HepG2 (cell line): ENCODE measurements around the gene MRPL42. TPM values are rescaled to one million over a fixed set of nuclear protein-coding genes. Genes with fewer than 3 reads are reported as not detected.
A peak's percentile ranks its signal among the peaks of the same experiment; 100 is the strongest.

Experiments used
- GZF1 ChIP-seq: sonication (generic); formaldehyde crosslinking; IDR thresholded peaks from 2 replicates; pipeline ENCODE4 v1.5.1; 2020; ENCODE audit warnings: mild to moderate bottlenecking, missing genetic modification reagents
- HOXA3 ChIP-seq: sonication (generic); formaldehyde crosslinking; IDR thresholded peaks from 2 replicates; pipeline ENCODE4 v1.5.0; 2020; ENCODE audit warnings: missing genetic modification reagents
- IRF2 ChIP-seq: IDR thresholded peaks from 2 replicates; pipeline ENCODE4 v1.6.1; 2018; ENCODE audit warnings: missing genetic modification reagents, missing compliant biosample characterization
- MAFK ChIP-seq, 2 experiments: IDR thresholded peaks in 1 of 2; conservative IDR thresholded peaks in 1 of 2; 2 replicates each; pipeline ENCODE4 v1.6.1; 2011; ENCODE audit warnings: improper control_type of control experiment in 2 of 2, low read length in 2 of 2
- MIER2 ChIP-seq: IDR thresholded peaks from 2 replicates; pipeline ENCODE4 v1.6.1; 2016; ENCODE audit warnings: missing biosample characterization, missing genetic modification reagents
- MTF1 ChIP-seq: sonication (generic); formaldehyde crosslinking; IDR thresholded peaks from 2 replicates; pipeline ENCODE4 v1.5.0; 2020; ENCODE audit warnings: missing genetic modification reagents
- POLR2AphosphoS2 ChIP-seq: IDR thresholded peaks from 2 replicates; pipeline ENCODE4 v1.6.1; 2011; ENCODE audit warnings: low read depth, low read length, improper control_type of control experiment
- SKI ChIP-seq: fragments of 450-650 bp; IDR thresholded peaks from one replicate; pipeline ENCODE4 v1.6.1; 2018; ENCODE audit warnings: mild to moderate bottlenecking; ENCODE audit not compliant: partially characterized antibody
- ZBTB38 ChIP-seq: sonication (generic); formaldehyde crosslinking; IDR thresholded peaks from 2 replicates; pipeline ENCODE4 v1.5.1; 2020; ENCODE audit warnings: mild to moderate bottlenecking, missing genetic modification reagents
- ZNF780A ChIP-seq: sonication (generic); formaldehyde crosslinking; IDR thresholded peaks from 2 replicates; pipeline ENCODE4 v1.8.0; 2022; ENCODE audit warnings: mild to moderate bottlenecking, missing genetic modification reagents, moderate library complexity
- ZSCAN21 ChIP-seq: sonication (generic); formaldehyde crosslinking; IDR thresholded peaks from 2 replicates; pipeline ENCODE4 v1.8.0; 2022; ENCODE audit warnings: mild to moderate bottlenecking, missing genetic modification reagents, moderate library complexity, borderline replicate concordance
- polyA plus RNA-seq, 8 experiments: library from polyadenylated mRNA; depleted of rRNA in 3 of 8; stranded (reverse) in 7 of 8; unstranded in 1 of 8; fragments of >200 nt; fragmentation: Illumina TruSeq in 4 of 8; extraction: Trizol in 4 of 8; gene quantifications; 2 replicates each; pipeline versions ENCODE4 v1.2.1 to v1.2.3, GENCODE V29; 2011 to 2016; ENCODE audit warnings: low read depth in 4 of 8, missing spikeins in 1 of 8, mixed read lengths in 1 of 8; ENCODE audit not compliant: insufficient read depth in 1 of 8
- total RNA-seq, 5 experiments: library from RNA; depleted of rRNA; stranded (reverse); fragments of >200 nt; fragmentation: Illumina TruSeq; extraction: Trizol; gene quantifications; 2 replicates each; pipeline ENCODE4 v1.2.3, GENCODE V29; 2016; ENCODE audit warnings: low read depth in 1 of 5
- TF ChIP-seq, protein P1 (sequence below): sonication (generic); formaldehyde crosslinking; IDR thresholded peaks from 2 replicates; pipeline ENCODE4 v1.5.1; 2020; ENCODE audit warnings: mild to moderate bottlenecking, missing genetic modification reagents, borderline replicate concordance
- TF ChIP-seq, protein P2 (sequence below): sonication (generic); formaldehyde crosslinking; IDR thresholded peaks from 2 replicates; pipeline ENCODE4 v1.8.0; 2022; ENCODE audit warnings: mild to moderate bottlenecking, missing genetic modification reagents; ENCODE audit not compliant: insufficient replicate concordance
- TF ChIP-seq, protein P3 (sequence below): sonication (generic); formaldehyde crosslinking; IDR thresholded peaks from 2 replicates; pipeline ENCODE4 v1.4.0; 2020; ENCODE audit warnings: mild to moderate bottlenecking, missing genetic modification reagents
- TF ChIP-seq, protein P4 (sequence below): sonication (generic); formaldehyde crosslinking; IDR thresholded peaks from 2 replicates; pipeline ENCODE4 v1.4.0; 2020; ENCODE audit warnings: missing genetic modification reagents
- TF ChIP-seq, protein P5 (sequence below): sonication (generic); formaldehyde crosslinking; IDR thresholded peaks from 2 replicates; pipeline ENCODE4 v1.5.1; 2020; ENCODE audit warnings: missing genetic modification reagents, mild to moderate bottlenecking, borderline replicate concordance

The MRPL42 gene
- total and polyA plus RNA-seq, 2 of the 13 experiments (the other 11 are each of a cell fraction or from before 2014, with no cell fraction given) = 93.3 to 148 TPM

DNA sequence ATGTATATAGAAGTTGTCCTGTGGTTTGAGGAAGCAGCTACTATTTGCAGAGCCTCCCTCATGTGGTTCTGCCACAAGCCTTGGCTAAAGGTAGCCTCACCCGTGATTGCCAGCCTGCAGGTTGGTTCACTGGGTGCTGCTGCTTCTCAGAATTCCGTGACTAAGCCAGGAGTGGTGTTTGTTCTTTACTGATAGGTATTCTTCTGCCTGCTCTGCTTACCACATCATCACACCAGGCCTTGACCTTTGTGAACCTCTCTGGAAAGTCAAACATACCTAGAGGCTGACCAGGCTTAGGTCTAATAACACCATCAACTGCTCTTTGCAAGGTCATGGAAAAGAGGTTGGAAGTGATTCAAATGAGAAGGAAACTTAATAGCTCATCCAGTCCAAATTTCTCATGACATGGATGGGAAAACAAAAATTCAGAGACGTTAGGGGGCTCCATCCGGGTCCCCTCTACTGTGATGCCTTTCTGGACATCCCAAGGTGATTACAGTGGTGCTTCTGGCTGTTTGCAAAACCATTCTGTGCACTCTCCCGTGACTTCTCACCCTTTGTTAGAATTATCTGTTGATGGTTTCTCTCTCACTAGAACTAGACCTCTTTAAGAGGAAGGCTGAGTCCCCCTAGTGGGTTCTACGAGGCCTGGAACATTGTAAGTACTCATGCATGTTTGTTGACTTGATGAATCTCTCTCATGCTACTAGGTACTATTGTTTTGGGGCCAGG, 96.7 kb downstream of the MRPL42 start (continued):
- peak; percentile 79 for TF ChIP-seq ZSCAN21 (CRISPR knock-in tag)
- TF ChIP-seq IRF2 (CRISPR knock-in tag) = peak; percentile 84
- no peak for TF ChIP-seq GZF1 (CRISPR knock-in tag)
- TF ChIP-seq MAFK (conservative IDR thresholded peaks at IDR 0.05 in 1 of 2, IDR thresholded peaks at IDR 0.05 in 1 of 2; ENCODE audit: low read length in 2 of 2) = peak; percentile 55 to 71
- TF ChIP-seq, protein P1, sequence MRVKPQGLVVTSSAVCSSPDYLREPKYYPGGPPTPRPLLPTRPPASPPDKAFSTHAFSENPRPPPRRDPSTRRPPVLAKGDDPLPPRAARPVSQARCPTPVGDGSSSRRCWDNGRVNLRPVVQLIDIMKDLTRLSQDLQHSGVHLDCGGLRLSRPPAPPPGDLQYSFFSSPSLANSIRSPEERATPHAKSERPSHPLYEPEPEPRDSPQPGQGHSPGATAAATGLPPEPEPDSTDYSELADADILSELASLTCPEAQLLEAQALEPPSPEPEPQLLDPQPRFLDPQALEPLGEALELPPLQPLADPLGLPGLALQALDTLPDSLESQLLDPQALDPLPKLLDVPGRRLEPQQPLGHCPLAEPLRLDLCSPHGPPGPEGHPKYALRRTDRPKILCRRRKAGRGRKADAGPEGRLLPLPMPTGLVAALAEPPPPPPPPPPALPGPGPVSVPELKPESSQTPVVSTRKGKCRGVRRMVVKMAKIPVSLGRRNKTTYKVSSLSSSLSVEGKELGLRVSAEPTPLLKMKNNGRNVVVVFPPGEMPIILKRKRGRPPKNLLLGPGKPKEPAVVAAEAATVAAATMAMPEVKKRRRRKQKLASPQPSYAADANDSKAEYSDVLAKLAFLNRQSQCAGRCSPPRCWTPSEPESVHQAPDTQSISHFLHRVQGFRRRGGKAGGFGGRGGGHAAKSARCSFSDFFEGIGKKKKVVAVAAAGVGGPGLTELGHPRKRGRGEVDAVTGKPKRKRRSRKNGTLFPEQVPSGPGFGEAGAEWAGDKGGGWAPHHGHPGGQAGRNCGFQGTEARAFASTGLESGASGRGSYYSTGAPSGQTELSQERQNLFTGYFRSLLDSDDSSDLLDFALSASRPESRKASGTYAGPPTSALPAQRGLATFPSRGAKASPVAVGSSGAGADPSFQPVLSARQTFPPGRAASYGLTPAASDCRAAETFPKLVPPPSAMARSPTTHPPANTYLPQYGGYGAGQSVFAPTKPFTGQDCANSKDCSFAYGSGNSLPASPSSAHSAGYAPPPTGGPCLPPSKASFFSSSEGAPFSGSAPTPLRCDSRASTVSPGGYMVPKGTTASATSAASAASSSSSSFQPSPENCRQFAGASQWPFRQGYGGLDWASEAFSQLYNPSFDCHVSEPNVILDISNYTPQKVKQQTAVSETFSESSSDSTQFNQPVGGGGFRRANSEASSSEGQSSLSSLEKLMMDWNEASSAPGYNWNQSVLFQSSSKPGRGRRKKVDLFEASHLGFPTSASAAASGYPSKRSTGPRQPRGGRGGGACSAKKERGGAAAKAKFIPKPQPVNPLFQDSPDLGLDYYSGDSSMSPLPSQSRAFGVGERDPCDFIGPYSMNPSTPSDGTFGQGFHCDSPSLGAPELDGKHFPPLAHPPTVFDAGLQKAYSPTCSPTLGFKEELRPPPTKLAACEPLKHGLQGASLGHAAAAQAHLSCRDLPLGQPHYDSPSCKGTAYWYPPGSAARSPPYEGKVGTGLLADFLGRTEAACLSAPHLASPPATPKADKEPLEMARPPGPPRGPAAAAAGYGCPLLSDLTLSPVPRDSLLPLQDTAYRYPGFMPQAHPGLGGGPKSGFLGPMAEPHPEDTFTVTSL (CRISPR knock-in tag) = peak; percentile 98
- peak; percentile 75 for TF ChIP-seq SKI
- peak; percentile 82 for TF ChIP-seq HOXA3 (CRISPR knock-in tag)
- no peak for TF ChIP-seq ZBTB38 (CRISPR knock-in tag)
- no peak for TF ChIP-seq MTF1 (CRISPR knock-in tag)
- TF ChIP-seq ZNF780A (CRISPR knock-in tag) = 0 out of 2 replicates have a peak, but pooled peaks have one; percentile 68
- TF ChIP-seq, protein P2, sequence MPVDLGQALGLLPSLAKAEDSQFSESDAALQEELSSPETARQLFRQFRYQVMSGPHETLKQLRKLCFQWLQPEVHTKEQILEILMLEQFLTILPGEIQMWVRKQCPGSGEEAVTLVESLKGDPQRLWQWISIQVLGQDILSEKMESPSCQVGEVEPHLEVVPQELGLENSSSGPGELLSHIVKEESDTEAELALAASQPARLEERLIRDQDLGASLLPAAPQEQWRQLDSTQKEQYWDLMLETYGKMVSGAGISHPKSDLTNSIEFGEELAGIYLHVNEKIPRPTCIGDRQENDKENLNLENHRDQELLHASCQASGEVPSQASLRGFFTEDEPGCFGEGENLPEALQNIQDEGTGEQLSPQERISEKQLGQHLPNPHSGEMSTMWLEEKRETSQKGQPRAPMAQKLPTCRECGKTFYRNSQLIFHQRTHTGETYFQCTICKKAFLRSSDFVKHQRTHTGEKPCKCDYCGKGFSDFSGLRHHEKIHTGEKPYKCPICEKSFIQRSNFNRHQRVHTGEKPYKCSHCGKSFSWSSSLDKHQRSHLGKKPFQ (CRISPR knock-in tag) = peak; percentile 73
- TF ChIP-seq, protein P3, sequence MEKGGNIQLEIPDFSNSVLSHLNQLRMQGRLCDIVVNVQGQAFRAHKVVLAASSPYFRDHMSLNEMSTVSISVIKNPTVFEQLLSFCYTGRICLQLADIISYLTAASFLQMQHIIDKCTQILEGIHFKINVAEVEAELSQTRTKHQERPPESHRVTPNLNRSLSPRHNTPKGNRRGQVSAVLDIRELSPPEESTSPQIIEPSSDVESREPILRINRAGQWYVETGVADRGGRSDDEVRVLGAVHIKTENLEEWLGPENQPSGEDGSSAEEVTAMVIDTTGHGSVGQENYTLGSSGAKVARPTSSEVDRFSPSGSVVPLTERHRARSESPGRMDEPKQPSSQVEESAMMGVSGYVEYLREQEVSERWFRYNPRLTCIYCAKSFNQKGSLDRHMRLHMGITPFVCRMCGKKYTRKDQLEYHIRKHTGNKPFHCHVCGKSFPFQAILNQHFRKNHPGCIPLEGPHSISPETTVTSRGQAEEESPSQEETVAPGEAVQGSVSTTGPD (CRISPR knock-in tag) = peak; percentile 93
- TF ChIP-seq, protein P4, sequence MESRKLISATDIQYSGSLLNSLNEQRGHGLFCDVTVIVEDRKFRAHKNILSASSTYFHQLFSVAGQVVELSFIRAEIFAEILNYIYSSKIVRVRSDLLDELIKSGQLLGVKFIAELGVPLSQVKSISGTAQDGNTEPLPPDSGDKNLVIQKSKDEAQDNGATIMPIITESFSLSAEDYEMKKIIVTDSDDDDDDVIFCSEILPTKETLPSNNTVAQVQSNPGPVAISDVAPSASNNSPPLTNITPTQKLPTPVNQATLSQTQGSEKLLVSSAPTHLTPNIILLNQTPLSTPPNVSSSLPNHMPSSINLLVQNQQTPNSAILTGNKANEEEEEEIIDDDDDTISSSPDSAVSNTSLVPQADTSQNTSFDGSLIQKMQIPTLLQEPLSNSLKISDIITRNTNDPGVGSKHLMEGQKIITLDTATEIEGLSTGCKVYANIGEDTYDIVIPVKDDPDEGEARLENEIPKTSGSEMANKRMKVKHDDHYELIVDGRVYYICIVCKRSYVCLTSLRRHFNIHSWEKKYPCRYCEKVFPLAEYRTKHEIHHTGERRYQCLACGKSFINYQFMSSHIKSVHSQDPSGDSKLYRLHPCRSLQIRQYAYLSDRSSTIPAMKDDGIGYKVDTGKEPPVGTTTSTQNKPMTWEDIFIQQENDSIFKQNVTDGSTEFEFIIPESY = peak; percentile 58; the same call in 1 of the 2 replicates
- peak; percentile 60; the same call in 1 of the 2 replicates for TF ChIP-seq MIER2 (CRISPR knock-in tag)
- TF ChIP-seq, protein P5, sequence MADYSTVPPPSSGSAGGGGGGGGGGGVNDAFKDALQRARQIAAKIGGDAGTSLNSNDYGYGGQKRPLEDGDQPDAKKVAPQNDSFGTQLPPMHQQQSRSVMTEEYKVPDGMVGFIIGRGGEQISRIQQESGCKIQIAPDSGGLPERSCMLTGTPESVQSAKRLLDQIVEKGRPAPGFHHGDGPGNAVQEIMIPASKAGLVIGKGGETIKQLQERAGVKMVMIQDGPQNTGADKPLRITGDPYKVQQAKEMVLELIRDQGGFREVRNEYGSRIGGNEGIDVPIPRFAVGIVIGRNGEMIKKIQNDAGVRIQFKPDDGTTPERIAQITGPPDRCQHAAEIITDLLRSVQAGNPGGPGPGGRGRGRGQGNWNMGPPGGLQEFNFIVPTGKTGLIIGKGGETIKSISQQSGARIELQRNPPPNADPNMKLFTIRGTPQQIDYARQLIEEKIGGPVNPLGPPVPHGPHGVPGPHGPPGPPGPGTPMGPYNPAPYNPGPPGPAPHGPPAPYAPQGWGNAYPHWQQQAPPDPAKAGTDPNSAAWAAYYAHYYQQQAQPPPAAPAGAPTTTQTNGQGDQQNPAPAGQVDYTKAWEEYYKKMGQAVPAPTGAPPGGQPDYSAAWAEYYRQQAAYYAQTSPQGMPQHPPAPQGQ (CRISPR knock-in tag) = no peak
- TF ChIP-seq POLR2AphosphoS2 = no peak
